ENCODE data around the gene DHH. TPM values are rescaled to one million over a fixed set of nuclear protein-coding genes. Genes with fewer than 3 reads are reported as not detected.

The DHH gene
- total RNA-seq, 1 donor from 2014 or later = 0.39 TPM

Other genes with a start within 250 kb of the DHH start
- 60.0 and 67.6 TPM in 2 replicates for gene DDX23, start 242.6 kb downstream of the DHH start, total RNA-seq
- gene RND1, start 228.9 kb downstream of the DHH start, total RNA-seq = 3.2 and 6.1 TPM in 2 replicates
- gene FKBP11, start 169.3 kb downstream of the DHH start, total RNA-seq = 9.9 and 12.3 TPM in 2 replicates
- gene ARF3, start 137.3 kb downstream of the DHH start, total RNA-seq = 40.7 and 50.4 TPM in 2 replicates
- gene WNT10B, start 123.1 kb downstream of the DHH start, total RNA-seq = 0.13 TPM in 2 replicates
- gene WNT1, start 116.5 kb downstream of the DHH start, total RNA-seq = not detected in 2 replicates
- gene DDN, start 95.4 kb downstream of the DHH start, total RNA-seq = under 0.01 and 0.13 TPM in 2 replicates
- gene PRKAG1, start 76.0 kb downstream of the DHH start, total RNA-seq = 37.4 and 44.5 TPM in 2 replicates
- gene KMT2D, start 34.0 kb downstream of the DHH start, total RNA-seq = 20.0 and 34.0 TPM in 2 replicates
- gene RHEBL1, start 24.8 kb downstream of the DHH start, total RNA-seq = 1.9 and 2.2 TPM in 2 replicates
- gene LMBR1L, start 16.0 kb upstream of the DHH start, total RNA-seq = 79.7 and 97.0 TPM in 2 replicates
- gene TUBA1B, start 36.6 kb upstream of the DHH start, total RNA-seq = 914 and 1,463 TPM in 2 replicates
- 771 and 815 TPM in 2 replicates for gene TUBA1A, start 94.3 kb upstream of the DHH start, total RNA-seq
- gene TUBA1C, start 170.3 kb upstream of the DHH start, total RNA-seq = 174 and 194 TPM in 2 replicates
- gene PRPH, start 200.3 kb upstream of the DHH start, total RNA-seq = not detected in 2 replicates
- gene TROAP, start 228.5 kb upstream of the DHH start, total RNA-seq = 5.1 and 9.6 TPM in 2 replicates
- not detected in 2 replicates for gene C1QL4, start 242.4 kb upstream of the DHH start, total RNA-seq

All from dermis microvascular lymphatic vessel endothelial cell (primary cell).